RPMI8226 (cell line): ENCODE results near the gene CPED1.
"Not testable (repeated sequence)": the region's sequence is repeated elsewhere in the genome, so short reads cannot be mapped to it uniquely, and the experiment has no call there.

Experiments
- DNase-seq: peaks from one replicate; pipeline ENCODE4 v3.0.0-alpha.2; 2015

CPED1 gene

GRCh38 chr7:121267612-121268011 is 279.1 kb downstream of the CPED1 start:
- no peak for DNase-seq

GRCh38 chr7:121269798-121270197 is 281.3 kb downstream of the CPED1 start:
- DNase-seq = no peak

- DNase-seq = no peak
Measured at GRCh38 chr7:121271098-121271497, 282.6 kb downstream of the CPED1 start.

- no peak for DNase-seq
Measured at GRCh38 chr7:121271916-121272315, 283.4 kb downstream of the CPED1 start.

GRCh38 chr7:121272676-121273075 is 284.2 kb downstream of the CPED1 start:
- DNase-seq = no peak

- DNase-seq = peak; percentile 68
Measured at GRCh38 chr7:121273467-121274167, 285.1 kb downstream of the CPED1 start.

- DNase-seq = no peak
Measured at GRCh38 chr7:121274467-121274866, 286.0 kb downstream of the CPED1 start.

GRCh38 chr7:121275204-121275603 is 286.7 kb downstream of the CPED1 start:
- DNase-seq = no peak

GRCh38 chr7:121276313-121276712 is 287.8 kb downstream of the CPED1 start:
- DNase-seq = no peak

GRCh38 chr7:121278120-121279021 is 289.9 kb downstream of the CPED1 start:
- peak; percentile 72 for DNase-seq

- DNase-seq = peak; percentile 36
Measured at GRCh38 chr7:121279060-121279620, 290.6 kb downstream of the CPED1 start.

GRCh38 chr7:121279822-121280221 is 291.3 kb downstream of the CPED1 start:
- DNase-seq = no peak

GRCh38 chr7:121280656-121281055 is 292.1 kb downstream of the CPED1 start:
- DNase-seq = no peak

- no peak for DNase-seq
Measured at GRCh38 chr7:121282129-121282528, 293.6 kb downstream of the CPED1 start.

GRCh38 chr7:121285066-121285667 is 296.7 kb downstream of the CPED1 start:
- DNase-seq = no peak

GRCh38 chr7:121286186-121286585 is 297.7 kb downstream of the CPED1 start:
- DNase-seq = no peak

- no peak for DNase-seq
Measured at GRCh38 chr7:121286742-121287734, 298.5 kb downstream of the CPED1 start.

- no peak for DNase-seq
Measured at GRCh38 chr7:121288894-121289293, 300.4 kb downstream of the CPED1 start.

- not testable (repeated sequence) for DNase-seq
Measured at GRCh38 chr7:121289930-121290329, 301.4 kb downstream of the CPED1 start.

GRCh38 chr7:121294448-121294992 is 306.0 kb downstream of the CPED1 start:
- DNase-seq = no peak

GRCh38 chr7:121297843-121298242 is 309.3 kb downstream of the CPED1 start:
- no peak for DNase-seq

GRCh38 chr7:121298831-121299239 is 310.3 kb downstream of the CPED1 start:
- no peak for DNase-seq
